ENCODE data around the gene ATP9A.
"Not testable (repeated sequence)": the region's sequence is repeated elsewhere in the genome, so short reads cannot be mapped to it uniquely, and the experiment has no call there.

Gene ATP9A

GRCh38 chr20:51767867-51768758, at the start of gene ATP9A:
Gene ATP9A (minus strand): TSS chr20:51768390. CDS start chr20:51768369, 21 bp downstream.
- no peak for DNase-seq

DNA sequence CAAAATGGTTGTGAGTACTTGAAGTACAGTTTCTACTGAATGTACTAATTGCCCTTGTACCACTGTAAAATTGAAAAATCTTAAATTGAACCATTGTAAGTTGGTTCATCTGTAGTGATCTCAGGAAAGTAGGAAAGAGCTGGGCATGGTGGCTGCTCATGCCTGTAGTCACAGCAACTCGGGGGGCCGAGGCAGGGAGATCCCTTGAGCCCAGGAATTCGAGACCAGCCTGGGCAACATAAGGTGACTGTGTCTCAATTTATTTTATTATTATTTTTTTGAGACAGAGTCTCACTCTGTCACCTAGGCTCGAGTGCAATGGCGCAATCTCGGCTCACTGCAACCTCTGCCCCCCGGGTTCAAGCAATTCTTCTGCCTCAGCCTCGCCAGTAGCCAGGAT, 48.7 kb upstream of the ATP9A start:
- not testable (repeated sequence) for DNase-seq

DNA sequence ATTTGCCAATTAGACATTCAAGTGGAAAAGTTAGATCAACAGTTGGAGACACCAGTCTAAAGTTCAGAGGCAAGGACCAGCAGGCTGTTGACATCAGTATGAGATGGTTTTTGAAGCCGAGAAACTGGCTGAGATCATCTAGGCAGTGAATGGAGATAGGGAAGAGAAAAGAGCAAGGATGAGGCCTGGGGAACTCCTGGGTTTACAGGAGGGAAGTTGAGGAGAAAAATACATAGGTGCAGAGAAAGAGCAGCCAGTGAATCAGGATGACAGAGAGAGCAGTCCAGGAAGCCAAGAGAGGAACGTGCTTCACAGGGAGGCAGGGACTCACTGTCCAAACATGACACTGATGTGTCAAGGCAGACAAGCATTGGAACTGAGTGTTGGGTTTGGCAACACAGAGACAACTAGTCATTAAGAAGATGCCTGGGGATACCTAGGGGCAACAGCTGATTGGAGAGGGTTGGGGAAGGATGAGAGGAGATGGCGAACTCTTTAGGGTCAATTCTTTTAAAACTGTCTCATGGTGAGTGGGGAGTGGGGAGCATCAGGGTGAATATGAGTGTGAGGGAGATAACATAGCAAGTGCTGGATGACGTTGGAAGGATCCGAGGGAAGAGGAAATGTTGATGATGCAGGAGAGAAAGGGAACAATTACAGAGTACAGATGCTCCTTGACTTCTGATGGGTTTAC, 47.3 kb upstream of the ATP9A start:
- no peak for DNase-seq

GRCh38 chr20:51812861-51813260, 44.7 kb upstream of the ATP9A start:
- no peak for DNase-seq

DNA sequence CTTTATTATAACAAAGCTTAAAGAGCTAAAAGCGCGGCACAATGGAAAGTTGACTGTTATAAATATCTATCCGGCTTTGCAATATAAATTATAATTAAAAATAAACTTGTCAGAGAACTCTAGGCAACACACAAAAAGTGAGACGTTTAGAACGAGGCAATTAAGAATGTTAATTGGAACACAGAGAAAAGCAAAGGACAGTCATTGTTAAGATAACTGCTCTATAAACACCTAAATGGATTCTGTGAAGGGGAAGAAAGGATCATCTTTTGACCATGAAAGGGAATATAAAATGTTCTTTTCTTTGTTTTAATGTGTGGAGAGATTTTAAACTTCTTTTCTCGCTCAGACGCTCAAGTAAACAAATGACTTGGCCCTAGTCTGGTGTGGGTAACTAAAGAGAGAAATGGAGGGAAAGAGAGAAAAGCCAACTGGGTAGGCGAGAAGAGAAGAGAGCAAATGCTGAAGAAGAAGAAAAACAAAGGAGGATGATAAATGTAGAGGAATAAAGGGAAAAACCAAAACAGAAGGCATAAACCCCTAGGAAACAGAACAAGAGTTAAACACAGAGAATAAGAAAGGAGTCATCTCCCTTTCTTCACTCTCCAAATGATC, 43.4 kb upstream of the ATP9A start:
- DNase-seq: no peak

DNA sequence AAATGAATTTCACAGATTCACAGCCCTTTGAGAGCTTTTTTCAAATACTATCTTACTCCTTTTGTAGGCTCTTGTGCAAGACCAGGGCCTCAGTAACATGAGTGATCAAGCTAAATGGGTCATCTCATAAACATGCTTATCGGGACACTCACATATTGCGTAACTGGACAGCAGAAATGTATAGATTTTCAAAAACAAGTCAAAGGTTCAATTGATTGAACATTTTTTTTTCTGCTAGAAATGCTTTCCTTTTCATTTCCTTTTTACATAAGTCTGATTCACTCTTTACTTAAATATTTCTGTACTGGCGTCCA, 42.8 kb upstream of the ATP9A start:
- no peak for DNase-seq

DNA sequence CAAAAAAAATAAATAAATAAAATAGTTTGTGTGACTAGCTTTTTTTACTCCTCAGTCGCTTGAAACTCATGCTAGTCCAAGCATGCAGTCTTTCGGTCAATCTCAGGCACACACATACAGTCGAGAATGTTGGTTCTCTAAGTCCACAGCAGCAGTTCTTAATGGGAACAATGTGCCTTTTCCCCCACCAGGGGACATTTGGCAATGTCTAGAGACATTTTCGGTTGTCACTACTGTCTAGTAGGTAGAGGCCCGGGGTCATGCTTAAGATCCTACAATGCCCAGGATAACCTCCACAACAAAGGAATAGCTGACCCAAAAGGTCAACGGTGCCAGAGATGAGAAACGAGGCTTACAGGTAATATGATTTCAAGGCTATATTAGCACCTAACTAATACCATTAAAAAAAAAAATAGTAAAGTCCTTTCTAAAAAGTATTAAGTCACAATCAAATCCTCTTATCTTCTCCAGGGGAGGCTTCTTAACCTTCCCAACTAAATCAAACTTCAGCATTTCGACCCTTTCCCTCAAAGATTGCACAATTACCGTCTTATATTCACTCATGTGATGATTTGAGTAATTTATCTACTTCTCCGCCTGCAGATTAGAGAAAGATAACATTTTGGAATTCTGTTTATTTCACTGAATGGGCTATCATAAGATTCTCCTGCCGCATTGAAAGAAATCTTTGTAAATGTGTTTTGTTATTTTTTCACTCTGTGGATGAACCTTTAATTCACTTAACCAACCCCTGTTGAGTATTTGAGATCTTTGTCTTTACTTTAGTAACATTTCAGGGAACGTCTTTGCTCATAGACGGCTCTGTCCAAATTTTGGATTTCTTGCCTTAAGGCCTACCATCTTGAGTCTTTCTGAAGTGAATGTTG, 42.2 kb upstream of the ATP9A start:
- no peak for DNase-seq

DNA sequence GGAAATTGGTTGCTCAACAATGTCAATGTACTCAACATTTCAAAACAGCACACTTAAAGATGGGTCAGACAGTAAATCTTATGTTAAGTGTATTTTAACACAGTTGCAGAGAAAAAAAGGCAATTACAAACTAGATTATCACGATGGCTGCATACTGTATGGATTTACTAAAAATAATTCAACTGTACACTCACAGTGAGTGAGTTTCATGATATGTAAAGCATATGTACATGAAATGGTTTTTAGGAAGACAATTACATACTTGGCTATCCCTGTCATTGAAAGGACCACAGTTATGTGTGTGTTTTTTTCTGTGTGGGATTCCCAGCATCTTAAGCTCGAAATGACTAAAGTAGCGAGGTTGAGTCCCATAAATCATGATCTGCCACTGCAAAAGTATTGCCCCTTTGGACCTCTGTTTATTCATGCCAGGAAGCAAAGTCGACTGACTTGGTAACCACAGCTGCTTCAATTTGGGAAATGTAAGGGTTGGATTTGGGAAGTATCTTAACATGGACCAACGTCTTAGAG, 39.6 kb upstream of the ATP9A start:
- no peak for DNase-seq

- no peak for DNase-seq
Observed at GRCh38 chr20:51804754-51805153, 36.6 kb upstream of the ATP9A start.

GRCh38 chr20:51803148-51803854, 35.1 kb upstream of the ATP9A start:
- DNase-seq: no peak

GRCh38 chr20:51802170-51802751, 34.1 kb upstream of the ATP9A start, which contains the start of gene SALL4:
Gene SALL4 (minus strand): TSS chr20:51802521. CDS start chr20:51802408, 113 bp downstream.
- no peak for DNase-seq

- DNase-seq: no peak
Observed at GRCh38 chr20:51801823-51802123, 33.6 kb upstream of the ATP9A start.

DNA sequence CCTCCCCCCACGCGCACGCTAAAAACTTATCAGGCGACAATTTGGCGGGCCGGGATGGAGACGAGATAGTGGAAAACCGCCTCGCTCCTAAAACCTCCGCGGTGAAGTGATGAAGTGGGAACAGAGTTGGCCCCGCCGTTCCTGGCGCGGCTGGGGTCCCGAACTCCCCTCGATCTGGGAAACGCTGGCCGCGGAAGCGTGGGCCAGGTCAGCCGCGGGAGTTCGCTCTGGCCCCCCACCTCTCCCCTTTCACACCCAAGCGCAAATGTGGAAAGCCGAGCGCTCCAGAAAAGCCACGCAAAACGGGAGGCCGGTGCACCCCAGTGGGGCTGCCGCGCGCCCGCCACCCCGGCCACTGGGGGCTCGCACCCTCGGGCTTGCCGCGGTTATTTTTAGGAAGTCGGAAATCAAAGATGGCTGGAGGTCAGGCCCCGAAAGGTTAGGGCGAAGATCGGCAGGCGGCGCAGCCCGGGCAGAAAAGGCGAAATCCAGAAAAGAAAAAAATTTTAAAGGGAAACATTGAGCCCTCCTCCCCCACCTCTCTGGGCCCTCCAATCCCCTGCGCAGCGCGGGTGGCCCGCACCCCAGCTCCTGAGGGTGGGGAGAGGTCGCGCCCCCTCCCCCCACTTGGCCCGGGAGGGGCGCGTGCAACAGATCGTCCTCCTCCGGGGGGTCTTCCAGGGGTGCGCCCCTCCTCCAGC, 33.1 kb upstream of the ATP9A start:
- DNase-seq: no peak

DNA sequence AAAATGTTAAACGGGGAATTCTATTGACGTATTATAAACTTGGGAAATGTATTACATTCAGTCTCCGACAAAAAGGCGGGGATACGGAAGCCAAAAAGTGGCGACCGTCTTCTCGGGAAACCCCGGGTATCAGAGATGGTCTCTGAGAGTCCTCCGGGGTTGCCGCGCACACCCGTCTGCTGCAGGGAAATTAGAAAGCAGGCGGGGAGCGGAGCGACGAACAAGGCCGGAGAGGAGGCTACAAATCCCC, 32.6 kb upstream of the ATP9A start:
- no peak for DNase-seq

- peak; percentile 14 for DNase-seq
Observed at GRCh38 chr20:51800060-51800871, 32.1 kb upstream of the ATP9A start.

GRCh38 chr20:51799401-51799860, 31.2 kb upstream of the ATP9A start:
- DNase-seq: no peak

DNA sequence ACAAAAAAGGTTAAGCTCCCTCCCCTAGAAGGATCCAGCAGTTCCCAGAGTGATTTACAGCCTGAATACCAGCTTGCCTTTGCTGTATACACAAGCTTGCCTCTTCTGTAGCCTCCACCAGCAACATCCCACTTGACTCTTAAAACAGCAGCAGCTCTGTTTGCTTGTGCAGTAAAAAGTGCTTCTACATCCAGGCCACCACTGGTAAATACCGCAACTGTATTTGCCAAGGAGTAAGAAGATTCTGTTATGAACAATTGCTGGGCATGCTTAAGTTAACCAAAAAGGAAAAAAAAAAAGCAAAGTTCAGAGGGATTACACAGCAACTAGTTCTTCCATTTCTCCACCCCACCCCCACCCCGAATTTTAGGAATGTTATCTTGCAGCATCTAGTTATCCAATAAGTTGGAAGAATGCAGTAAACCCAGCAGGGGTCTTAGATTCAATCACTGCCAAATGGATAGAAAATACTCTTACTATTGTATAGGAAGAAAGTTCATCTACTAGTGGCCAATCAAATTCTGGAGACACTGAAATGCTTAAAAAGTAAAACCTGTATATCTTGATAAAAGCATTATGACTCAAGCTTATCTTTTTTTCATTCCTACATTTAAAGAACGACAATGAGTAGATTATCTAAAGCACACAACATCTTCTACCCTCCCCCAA, 29.3 kb upstream of the ATP9A start:
- DNase-seq: no peak

GRCh38 chr20:51796340-51796739, 28.1 kb upstream of the ATP9A start:
- DNase-seq: no peak

GRCh38 chr20:51792960-51793359, 24.8 kb upstream of the ATP9A start:
- DNase-seq: no peak

GRCh38 chr20:51791626-51792025, 23.4 kb upstream of the ATP9A start:
- no peak for DNase-seq

Measured in NCI-H446 treated with DMSO at 0.1 percent for 48 hours (cell line).